SH-SY5Y (cell line): ENCODE measurements around the gene RTP3.

ENCODE experiments used
- GATA2 ChIP-seq: IDR thresholded peaks from 2 replicates; pipeline ENCODE4 v1.6.1; 2011; ENCODE audit warnings: mild to moderate bottlenecking, low read depth, low read length
- GATA3 ChIP-seq: IDR thresholded peaks from 2 replicates; pipeline ENCODE4 v1.6.1; 2011; ENCODE audit warnings: low read depth, mild to moderate bottlenecking, low read length, moderate library complexity

RTP3 gene

GRCh38 chr3:46516521-46516920 is 18.7 kb downstream of the RTP3 start:
- TF ChIP-seq GATA3 (no peak), GATA2 (no peak)

GRCh38 chr3:46517016-46517783 is 19.4 kb downstream of the RTP3 start:
- TF ChIP-seq GATA2 (no peak), GATA3 (no peak)

- no peak for TF ChIP-seq GATA2
- no peak for TF ChIP-seq GATA3
These were observed 20.0 kb downstream of the RTP3 start for GRCh38 chr3:46517784-46518181.

- TF ChIP-seq GATA2 (no peak), GATA3 (no peak)
These were observed 22.2 kb downstream of the RTP3 start for GRCh38 chr3:46519952-46520351.

GRCh38 chr3:46520531-46520930 is 22.8 kb downstream of the RTP3 start:
- TF ChIP-seq GATA2 (no peak), GATA3 (no peak)

GRCh38 chr3:46521096-46521495 is 23.3 kb downstream of the RTP3 start:
- TF ChIP-seq GATA2 (no peak), GATA3 (no peak)

- no peak for TF ChIP-seq GATA2
- no peak for TF ChIP-seq GATA3
These were observed 25.8 kb downstream of the RTP3 start for GRCh38 chr3:46523556-46523955.

- no peak for TF ChIP-seq GATA3
- no peak for TF ChIP-seq GATA2
These were observed 26.2 kb downstream of the RTP3 start for GRCh38 chr3:46524008-46524407.

- TF ChIP-seq GATA3 (no peak), GATA2 (no peak)
These were observed 27.1 kb downstream of the RTP3 start for GRCh38 chr3:46524832-46525231.

GRCh38 chr3:46527239-46527638 is 29.5 kb downstream of the RTP3 start:
- TF ChIP-seq GATA2, result no peak
- TF ChIP-seq GATA3, result no peak

GRCh38 chr3:46533091-46533490 is 35.3 kb downstream of the RTP3 start:
- TF ChIP-seq GATA2, result no peak
- TF ChIP-seq GATA3, result no peak

- TF ChIP-seq GATA3 (no peak), GATA2 (no peak)
These were observed 38.0 kb downstream of the RTP3 start for GRCh38 chr3:46535746-46536145.

- TF ChIP-seq GATA2 (no peak), GATA3 (no peak)
These were observed 39.0 kb downstream of the RTP3 start for GRCh38 chr3:46536758-46537157.

GRCh38 chr3:46537316-46537715 is 39.5 kb downstream of the RTP3 start:
- TF ChIP-seq GATA3 (no peak), GATA2 (no peak)

- TF ChIP-seq GATA3 (no peak), GATA2 (no peak)
These were observed 40.0 kb downstream of the RTP3 start for GRCh38 chr3:46537779-46538178.

GRCh38 chr3:46538803-46539442 is 41.1 kb downstream of the RTP3 start:
- no peak for TF ChIP-seq GATA3
- no peak for TF ChIP-seq GATA2
